Cardiac fibroblast (primary cell): Measurements from ENCODE around the gene COX11.

Experiments used
- DNase-seq, 2 donors: peaks; one replicate each; pipeline versions ENCODE4 v3.0.0 to v3.0.0-alpha.2; 2010; ENCODE audit warnings: low read depth in 2 of 2
- H3K4me3 ChIP-seq, 2 donors: replicated peaks in 1 of 2; 1 replicate in 1 of 2; 2 replicates in 1 of 2; pipeline ENCODE4 v1.5.1; 2011; ENCODE audit warnings: low read depth in 2 of 2, low read length in 2 of 2, mild to moderate bottlenecking in 2 of 2, moderate library complexity in 1 of 2
- TF ChIP-seq, protein P1 (sequence below): IDR thresholded peaks from one replicate; pipeline ENCODE4 v1.5.1; 2011; ENCODE audit warnings: low read depth, mild to moderate bottlenecking, low read length, inconsistent platforms

COX11 gene

DNA sequence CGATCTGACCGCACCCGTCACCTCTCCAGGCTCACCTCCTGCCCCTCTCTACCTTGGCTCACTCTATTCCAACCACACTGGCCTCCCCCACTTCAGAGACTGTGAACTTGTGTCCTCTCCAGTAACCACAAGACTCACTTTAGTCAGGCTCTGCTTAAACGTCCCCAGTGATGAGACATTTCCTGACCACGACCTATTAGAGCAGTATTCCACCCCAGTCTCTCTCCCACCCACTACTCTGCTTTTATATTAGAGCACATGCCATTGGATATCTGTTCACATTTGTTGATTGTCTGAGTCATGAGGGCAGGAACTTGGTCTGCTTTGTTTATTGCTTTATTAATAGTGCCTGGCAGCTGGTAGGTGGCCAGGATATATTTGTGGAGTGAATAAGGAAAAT lies 20.1 kb downstream of the COX11 start:
- peak; percentile 37 to 88 for DNase-seq
- no peak overlapping the region for H3K4me3 ChIP-seq
- TF ChIP-seq, protein P1, sequence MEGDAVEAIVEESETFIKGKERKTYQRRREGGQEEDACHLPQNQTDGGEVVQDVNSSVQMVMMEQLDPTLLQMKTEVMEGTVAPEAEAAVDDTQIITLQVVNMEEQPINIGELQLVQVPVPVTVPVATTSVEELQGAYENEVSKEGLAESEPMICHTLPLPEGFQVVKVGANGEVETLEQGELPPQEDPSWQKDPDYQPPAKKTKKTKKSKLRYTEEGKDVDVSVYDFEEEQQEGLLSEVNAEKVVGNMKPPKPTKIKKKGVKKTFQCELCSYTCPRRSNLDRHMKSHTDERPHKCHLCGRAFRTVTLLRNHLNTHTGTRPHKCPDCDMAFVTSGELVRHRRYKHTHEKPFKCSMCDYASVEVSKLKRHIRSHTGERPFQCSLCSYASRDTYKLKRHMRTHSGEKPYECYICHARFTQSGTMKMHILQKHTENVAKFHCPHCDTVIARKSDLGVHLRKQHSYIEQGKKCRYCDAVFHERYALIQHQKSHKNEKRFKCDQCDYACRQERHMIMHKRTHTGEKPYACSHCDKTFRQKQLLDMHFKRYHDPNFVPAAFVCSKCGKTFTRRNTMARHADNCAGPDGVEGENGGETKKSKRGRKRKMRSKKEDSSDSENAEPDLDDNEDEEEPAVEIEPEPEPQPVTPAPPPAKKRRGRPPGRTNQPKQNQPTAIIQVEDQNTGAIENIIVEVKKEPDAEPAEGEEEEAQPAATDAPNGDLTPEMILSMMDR, result no peak

DNA sequence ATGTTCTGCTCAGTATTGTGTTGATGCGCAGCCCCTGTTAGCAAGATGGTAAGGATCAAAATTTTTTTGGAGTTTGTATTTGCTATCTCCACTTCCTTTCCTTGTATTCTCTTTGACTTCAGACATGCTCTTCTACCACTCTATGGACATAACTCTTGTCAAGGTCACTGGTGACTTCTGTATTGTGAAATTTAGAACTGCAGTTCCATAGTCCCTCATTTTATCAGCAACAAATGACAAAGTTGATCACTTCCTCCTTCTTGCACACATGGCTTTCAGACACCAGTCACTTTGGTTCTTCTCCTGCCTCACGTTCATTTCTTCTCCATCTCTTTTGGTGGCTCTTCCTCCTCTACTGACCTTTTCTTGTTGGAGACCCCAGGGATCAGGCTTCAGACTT lies 21.1 kb downstream of the COX11 start:
- TF ChIP-seq, protein P1, result no peak
- DNase-seq, result no peak
- H3K4me3 ChIP-seq, result no peak overlapping the region

DNA sequence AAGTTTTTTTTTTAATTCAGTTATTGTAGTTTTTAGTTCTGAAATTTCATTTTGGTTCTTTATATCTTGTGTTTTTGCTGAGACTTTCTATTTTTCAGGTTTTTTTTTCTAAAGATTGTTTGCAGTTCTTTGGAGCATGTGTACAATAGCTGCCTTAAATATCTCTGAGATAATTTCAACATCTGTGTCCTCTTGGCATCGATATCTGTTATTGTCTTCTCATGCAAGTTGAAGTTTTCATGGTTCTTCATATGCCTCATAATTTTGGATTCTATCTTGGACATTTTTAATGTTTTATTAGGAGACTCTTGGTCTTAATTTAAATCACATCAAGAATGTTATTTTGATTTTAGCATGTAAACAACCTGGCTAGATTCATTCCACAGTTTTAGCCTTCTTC lies 22.8 kb downstream of the COX11 start:
- peak; percentile 8 to 26 for DNase-seq
- no peak overlapping the region for H3K4me3 ChIP-seq
- TF ChIP-seq, protein P1, result no peak

DNA sequence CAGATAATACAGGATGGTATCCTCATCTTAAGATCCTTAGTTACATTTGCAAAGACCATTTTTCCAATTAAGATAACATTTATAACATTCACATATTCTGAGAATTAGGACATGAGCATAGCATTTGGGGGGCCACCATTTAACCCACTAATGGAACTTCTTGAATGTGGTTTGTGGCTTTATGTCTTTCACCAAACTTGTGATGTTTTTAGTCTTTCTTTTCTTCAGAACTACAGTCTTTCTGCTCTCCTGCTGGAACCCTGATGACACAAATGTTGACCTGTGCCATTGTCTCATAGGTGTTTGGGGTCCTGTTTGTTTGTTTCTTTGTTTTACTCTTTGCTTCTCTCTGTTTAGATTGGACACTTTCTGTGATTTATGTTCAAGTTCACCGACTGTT lies 23.2 kb downstream of the COX11 start:
- TF ChIP-seq, protein P1, result no peak
- no peak overlapping the region for H3K4me3 ChIP-seq
- no peak for DNase-seq

DNA sequence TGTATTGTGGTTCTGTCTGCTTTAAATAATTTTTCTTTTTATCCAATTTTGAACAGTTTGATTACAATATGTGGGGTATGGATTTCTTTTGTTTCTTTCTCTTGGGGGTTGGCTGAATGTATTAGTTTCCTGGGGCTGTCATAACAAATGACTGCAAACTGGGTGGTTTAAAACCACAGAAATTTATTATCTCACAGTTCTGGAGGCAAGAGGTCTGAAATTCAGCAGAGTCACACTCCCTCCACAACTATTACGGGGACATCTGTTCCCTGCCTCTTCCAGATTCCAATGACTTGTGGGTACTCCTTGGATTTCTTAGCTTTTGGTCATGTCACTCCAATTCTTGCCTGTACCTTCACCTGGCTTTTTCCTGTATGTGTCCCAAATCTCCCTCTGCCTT lies 23.7 kb downstream of the COX11 start:
- DNase-seq, result peak; percentile 17 to 20
- TF ChIP-seq, protein P1, result no peak
- no peak overlapping the region for H3K4me3 ChIP-seq

DNA sequence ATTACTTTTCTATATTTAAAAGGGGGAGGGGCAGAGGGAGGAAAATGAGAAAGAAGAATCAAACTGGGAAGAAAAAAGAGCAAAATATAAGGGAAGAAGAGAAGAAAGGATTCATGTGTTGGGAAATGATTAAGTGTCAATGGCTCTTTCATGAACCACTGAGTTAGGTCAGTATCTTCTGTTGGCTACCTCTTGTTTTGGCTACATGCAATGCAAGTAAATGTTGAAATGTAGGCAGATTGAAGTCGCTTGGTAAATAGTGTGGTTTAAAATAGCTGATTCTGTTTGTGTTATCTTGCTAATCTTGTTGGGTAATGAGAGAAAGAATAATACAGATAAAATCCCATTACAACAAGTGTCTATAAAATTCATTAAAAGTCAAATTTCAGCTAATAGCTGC lies 27.2 kb downstream of the COX11 start:
- TF ChIP-seq, protein P1, result no peak
- no peak for DNase-seq
- H3K4me3 ChIP-seq, result no peak overlapping the region

DNA sequence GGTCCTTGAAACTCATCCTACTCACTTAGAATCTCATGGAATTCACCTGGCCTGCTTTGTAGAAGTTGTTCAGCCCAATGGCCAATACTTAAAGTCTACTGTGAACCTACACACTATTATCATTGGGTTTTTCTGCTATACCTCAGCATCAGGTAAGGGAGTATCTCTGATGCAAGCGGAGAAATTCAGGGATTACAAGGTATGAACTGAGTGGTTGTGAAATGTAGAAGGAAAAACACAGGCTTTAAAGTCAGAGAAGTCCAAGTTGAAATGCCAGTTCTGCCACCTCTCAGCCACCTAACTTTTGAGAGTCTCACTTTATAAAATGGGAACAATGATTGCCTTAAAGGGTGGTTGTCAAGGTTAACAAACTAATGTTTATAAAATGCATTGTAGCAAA lies 31.0 kb downstream of the COX11 start:
- TF ChIP-seq, protein P1, result no peak
- no peak overlapping the region for H3K4me3 ChIP-seq
- no peak for DNase-seq
